K562 (cell line): ENCODE measurements around the gene SLC30A1. TPM values are rescaled to one million over a fixed set of nuclear protein-coding genes. Genes with fewer than 3 reads are reported as not detected.
A peak's percentile ranks its signal among the peaks of the same experiment; 100 is the strongest.

Experiments
- CEBPG ChIP-seq, 3 experiments: fragments of 200-800 bp in 1 of 3; sonication (Bioruptor generic) in 1 of 3; sonication (generic) in 1 of 3; formaldehyde crosslinking in 1 of 3; IDR thresholded peaks in 2 of 3; conservative IDR thresholded peaks in 1 of 3; 2 replicates each; pipeline versions ENCODE4 v1.6.1 to v1.8.0; 2016 to 2022; ENCODE audit warnings: missing compliant biosample characterization in 2 of 3, missing genetic modification characterization in 2 of 3, mild to moderate bottlenecking in 1 of 3, missing genetic modification reagents in 1 of 3
- CREB1 ChIP-seq, 2 experiments: sonication (generic) in 1 of 2; formaldehyde crosslinking in 1 of 2; IDR thresholded peaks; 2 replicates each; pipeline versions ENCODE4 v1.6.1 to v1.8.0; 2012 to 2022; ENCODE audit warnings: inconsistent platforms in 1 of 2, mild to moderate bottlenecking in 1 of 2, missing genetic modification reagents in 1 of 2, moderate library complexity in 1 of 2
- E2F3 ChIP-seq: fragments of 250-450 bp; sonication (Bioruptor Pico); IDR thresholded peaks from 2 replicates; pipeline ENCODE4 v1.4.0; 2020; ENCODE audit warnings: mild to moderate bottlenecking
- MAZ ChIP-seq, 2 experiments: fragments of 450-650 bp in 1 of 2; sonication (generic) in 1 of 2; formaldehyde crosslinking; IDR thresholded peaks in 1 of 2; conservative IDR thresholded peaks in 1 of 2; 2 replicates each; pipeline versions ENCODE4 v1.4.0 to v1.5.0; 2020; ENCODE audit warnings: mild to moderate bottlenecking in 1 of 2, missing genetic modification reagents in 1 of 2
- MTA1 ChIP-seq: fragments of 450-650 bp; IDR thresholded peaks from 2 replicates; pipeline ENCODE4 v1.6.1; 2017; ENCODE audit warnings: borderline replicate concordance
- PCBP2 ChIP-seq: fragments of 200-400 bp; formaldehyde crosslinking; IDR thresholded peaks from 2 replicates; pipeline ENCODE4 v1.6.1; 2018; ENCODE audit warnings: low read length, low read depth, mild to moderate bottlenecking, moderate library complexity; ENCODE audit not compliant: poor library complexity, severe bottlenecking
- PHF8 ChIP-seq: fragments of 200-600 bp; sonication (generic); IDR thresholded peaks from 2 replicates; pipeline ENCODE4 v1.6.1; 2012; ENCODE audit warnings: mixed run types, mild to moderate bottlenecking, inconsistent platforms, low read length, moderate library complexity, borderline replicate concordance
- POLR2AphosphoS2 ChIP-seq: IDR thresholded peaks from 2 replicates; pipeline ENCODE4 v1.6.1; 2012; ENCODE audit warnings: low read length, improper control_type of control experiment
- RBM15 ChIP-seq: fragments of 200-400 bp; formaldehyde crosslinking; IDR thresholded peaks from 2 replicates; pipeline ENCODE4 v1.6.1; 2018; ENCODE audit warnings: mild to moderate bottlenecking, low read length, moderate library complexity; ENCODE audit not compliant: insufficient read depth
- SAFB ChIP-seq: fragments of 200-400 bp; formaldehyde crosslinking; IDR thresholded peaks from 2 replicates; pipeline ENCODE4 v1.6.1; 2017; ENCODE audit warnings: low read depth, low read length, borderline replicate concordance
- SMAD2 ChIP-seq: fragments of 150-350 bp; IDR thresholded peaks from 2 replicates; pipeline ENCODE4 v1.6.1; 2014; ENCODE audit warnings: low read depth, mild to moderate bottlenecking, low read length
- SMARCE1 ChIP-seq: fragments of 450-650 bp; IDR thresholded peaks from 2 replicates; pipeline ENCODE4 v1.7.1; 2016; ENCODE audit warnings: mild to moderate bottlenecking
- SP1 ChIP-seq: sonication (generic); formaldehyde crosslinking; IDR thresholded peaks from 2 replicates; pipeline ENCODE4 v1.8.1; 2022; ENCODE audit warnings: mild to moderate bottlenecking, missing genetic modification reagents
- TAL1 ChIP-seq: fragments of 450-650 bp; IDR thresholded peaks from 2 replicates; pipeline ENCODE4 v1.6.1; 2016; ENCODE audit warnings: mild to moderate bottlenecking
- ZBTB7A ChIP-seq: IDR thresholded peaks from 2 replicates; pipeline ENCODE4 v1.6.1; 2011; ENCODE audit warnings: low read depth, mild to moderate bottlenecking, low read length, moderate library complexity, borderline replicate concordance; ENCODE audit not compliant: control insufficient read depth
- ZBTB8A ChIP-seq: fragments of 450-650 bp; IDR thresholded peaks from 2 replicates; pipeline ENCODE4 v1.6.1; 2018; ENCODE audit warnings: mild to moderate bottlenecking, moderate library complexity; ENCODE audit not compliant: partially characterized antibody
- ZC3H8 ChIP-seq: fragments of 450-650 bp; IDR thresholded peaks from 2 replicates; pipeline ENCODE4 v1.6.1; 2017
- ZEB2 ChIP-seq: fragments of 450-650 bp; IDR thresholded peaks from 2 replicates; pipeline ENCODE4 v1.6.1; 2016
- ZKSCAN8 ChIP-seq: fragments of 200-800 bp; sonication (Bioruptor generic); IDR thresholded peaks from 2 replicates; pipeline ENCODE4 v1.6.1; 2016; ENCODE audit warnings: missing genetic modification characterization, missing compliant biosample characterization
- ZNF140 ChIP-seq: fragments of 250-450 bp; sonication (Bioruptor Pico); IDR thresholded peaks from 2 replicates; pipeline ENCODE4 v1.8.0; 2021; ENCODE audit warnings: moderate library complexity, mild to moderate bottlenecking, inconsistent platforms
- ZNF76 ChIP-seq: fragments of 250-450 bp; sonication (Bioruptor Pico); IDR thresholded peaks from 2 replicates; pipeline ENCODE4 v1.4.0; 2020; ENCODE audit warnings: mild to moderate bottlenecking, moderate library complexity, borderline replicate concordance
- polyA plus RNA-seq, 8 experiments: library from polyadenylated mRNA; depleted of rRNA in 4 of 8; stranded (reverse) in 5 of 8; unstranded in 3 of 8; fragments of >200 nt; fragmentation: Nextera tagmentation in 2 of 8; fragmentation: Illumina TruSeq in 1 of 8; extraction: Ambion mirVana in 2 of 8; extraction: Trizol in 1 of 8; gene quantifications; 2 replicates each; pipeline versions ENCODE4 v1.2.1 to v1.2.3, GENCODE V29; 2011 to 2014; ENCODE audit warnings: inconsistent platforms in 1 of 8, missing spikeins in 1 of 8
- total RNA-seq, 7 experiments: library from RNA; depleted of rRNA in 6 of 7; stranded (reverse); fragments of >200 nt in 6 of 7; fragmentation: Illumina TruSeq in 2 of 7; extraction: Trizol in 2 of 7; gene quantifications; 2 replicates each; pipeline versions ENCODE4 v1.2.1 to v1.2.3, GENCODE V29; 2011 to 2021; ENCODE audit warnings: low replicate concordance in 1 of 7
- TF ChIP-seq, protein P1 (sequence below): fragments of 450-650 bp; IDR thresholded peaks from one replicate; pipeline ENCODE4 v1.6.1; 2018; ENCODE audit warnings: mild to moderate bottlenecking, moderate library complexity; ENCODE audit not compliant: partially characterized antibody
- TF ChIP-seq, protein P2 (sequence below): fragments of 450-650 bp; conservative IDR thresholded peaks from 2 replicates; pipeline ENCODE4 v1.6.1; 2016; ENCODE audit warnings: missing genetic modification characterization, low read depth, mild to moderate bottlenecking, missing compliant biosample characterization, moderate library complexity
- TF ChIP-seq, protein P3 (sequence below): fragments of 250-450 bp; sonication (Bioruptor Pico); IDR thresholded peaks from 2 replicates; pipeline ENCODE4 v1.4.0; 2020; ENCODE audit warnings: mild to moderate bottlenecking

The SLC30A1 gene
- total and polyA plus RNA-seq, 9 of the 15 experiments (the other 6 are each of a cell fraction or from before 2014, with no cell fraction given): 4.1 to 14.4 (median 6.6) TPM

DNA sequence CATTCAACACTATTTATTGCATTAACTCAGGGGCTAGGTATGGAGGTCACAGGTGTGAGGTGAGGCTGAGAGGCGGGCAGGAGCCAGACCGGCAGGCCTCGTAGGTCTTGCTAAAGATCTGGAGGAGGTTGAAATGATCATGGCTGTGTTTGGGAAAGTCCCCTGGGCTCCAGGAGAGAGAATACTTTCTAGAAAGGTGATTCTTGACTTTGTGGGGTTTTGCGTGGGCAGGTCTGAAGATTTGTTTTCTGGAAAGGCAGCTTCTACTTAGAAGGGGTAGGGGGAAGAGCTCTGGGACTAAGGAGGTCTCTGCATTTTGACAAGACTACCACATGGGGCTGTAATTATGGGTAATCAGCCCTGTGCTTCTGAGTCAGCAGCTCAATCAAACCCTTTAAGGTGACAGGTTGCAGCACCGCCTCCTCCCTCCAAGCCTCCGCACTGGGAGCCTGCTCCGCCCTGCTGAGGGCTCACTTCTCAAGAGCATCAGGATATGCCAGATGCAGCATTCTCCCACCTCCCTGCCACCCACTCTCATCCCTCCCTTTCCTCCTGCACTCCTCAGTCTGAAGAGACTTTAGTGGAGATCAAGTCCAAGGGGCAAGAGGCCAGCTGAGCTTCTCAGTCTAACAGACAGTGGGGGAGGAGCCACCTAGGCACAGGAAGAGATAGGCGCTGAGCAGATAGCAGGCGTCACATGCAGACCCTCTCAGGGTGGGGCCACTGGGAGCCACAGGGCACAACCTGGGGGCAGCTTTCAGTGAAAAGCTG, 30.5 kb downstream of the SLC30A1 start (continued):
- peak; percentile 79 for TF ChIP-seq SP1
- TF ChIP-seq, protein P1, sequence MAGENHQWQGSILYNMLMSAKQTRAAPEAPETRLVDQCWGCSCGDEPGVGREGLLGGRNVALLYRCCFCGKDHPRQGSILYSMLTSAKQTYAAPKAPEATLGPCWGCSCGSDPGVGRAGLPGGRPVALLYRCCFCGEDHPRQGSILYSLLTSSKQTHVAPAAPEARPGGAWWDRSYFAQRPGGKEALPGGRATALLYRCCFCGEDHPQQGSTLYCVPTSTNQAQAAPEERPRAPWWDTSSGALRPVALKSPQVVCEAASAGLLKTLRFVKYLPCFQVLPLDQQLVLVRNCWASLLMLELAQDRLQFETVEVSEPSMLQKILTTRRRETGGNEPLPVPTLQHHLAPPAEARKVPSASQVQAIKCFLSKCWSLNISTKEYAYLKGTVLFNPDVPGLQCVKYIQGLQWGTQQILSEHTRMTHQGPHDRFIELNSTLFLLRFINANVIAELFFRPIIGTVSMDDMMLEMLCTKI: no peak
- no peak for TF ChIP-seq ZKSCAN8 (CRISPR knock-in tag)
- no peak for TF ChIP-seq ZNF76 (CRISPR knock-in tag)
- TF ChIP-seq ZEB2: peak; percentile 68; the same call in 1 of the 2 replicates
- TF ChIP-seq PHF8: peak; percentile 29; the same call in 1 of the 2 replicates
- TF ChIP-seq ZC3H8: no peak
- TF ChIP-seq E2F3: no peak
- no peak for TF ChIP-seq ZNF140 (CRISPR knock-in tag)
- TF ChIP-seq TAL1: 0 out of 2 replicates have a peak, but pooled peaks have one; percentile 27
- peak; percentile 81 for TF ChIP-seq SMARCE1
- TF ChIP-seq POLR2AphosphoS2: no peak
- TF ChIP-seq PCBP2: no peak
- TF ChIP-seq, protein P2, sequence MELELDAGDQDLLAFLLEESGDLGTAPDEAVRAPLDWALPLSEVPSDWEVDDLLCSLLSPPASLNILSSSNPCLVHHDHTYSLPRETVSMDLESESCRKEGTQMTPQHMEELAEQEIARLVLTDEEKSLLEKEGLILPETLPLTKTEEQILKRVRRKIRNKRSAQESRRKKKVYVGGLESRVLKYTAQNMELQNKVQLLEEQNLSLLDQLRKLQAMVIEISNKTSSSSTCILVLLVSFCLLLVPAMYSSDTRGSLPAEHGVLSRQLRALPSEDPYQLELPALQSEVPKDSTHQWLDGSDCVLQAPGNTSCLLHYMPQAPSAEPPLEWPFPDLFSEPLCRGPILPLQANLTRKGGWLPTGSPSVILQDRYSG (tag): no peak
- TF ChIP-seq MTA1: peak; percentile 68; the same call in 1 of the 2 replicates
- TF ChIP-seq MAZ (CRISPR knock-in tag; conservative IDR thresholded peaks at IDR 0.05 in 1 of 2, IDR thresholded peaks at IDR 0.05 in 1 of 2): peak; percentile 55 to 77; a peak in 3 of 4 replicates
- TF ChIP-seq CEBPG (CRISPR knock-in tag; IDR thresholded peaks at IDR 0.05): no peak
- no peak for TF ChIP-seq CEBPG (tag; conservative IDR thresholded peaks at IDR 0.05 in 1 of 2, IDR thresholded peaks at IDR 0.05 in 1 of 2)
- TF ChIP-seq SAFB: no peak
- TF ChIP-seq, protein P3, sequence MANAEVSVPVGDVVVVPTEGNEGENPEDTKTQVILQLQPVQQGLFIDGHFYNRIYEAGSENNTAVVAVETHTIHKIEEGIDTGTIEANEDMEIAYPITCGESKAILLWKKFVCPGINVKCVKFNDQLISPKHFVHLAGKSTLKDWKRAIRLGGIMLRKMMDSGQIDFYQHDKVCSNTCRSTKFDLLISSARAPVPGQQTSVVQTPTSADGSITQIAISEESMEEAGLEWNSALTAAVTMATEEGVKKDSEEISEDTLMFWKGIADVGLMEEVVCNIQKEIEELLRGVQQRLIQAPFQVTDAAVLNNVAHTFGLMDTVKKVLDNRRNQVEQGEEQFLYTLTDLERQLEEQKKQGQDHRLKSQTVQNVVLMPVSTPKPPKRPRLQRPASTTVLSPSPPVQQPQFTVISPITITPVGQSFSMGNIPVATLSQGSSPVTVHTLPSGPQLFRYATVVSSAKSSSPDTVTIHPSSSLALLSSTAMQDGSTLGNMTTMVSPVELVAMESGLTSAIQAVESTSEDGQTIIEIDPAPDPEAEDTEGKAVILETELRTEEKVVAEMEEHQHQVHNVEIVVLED (CRISPR knock-in tag): no peak
- no peak for TF ChIP-seq RBM15
- TF ChIP-seq SMAD2: no peak
- no peak for TF ChIP-seq CREB1 (IDR thresholded peaks at IDR 0.05)
- 0 out of 2 replicates have a peak, but pooled peaks have one; percentile 49 for TF ChIP-seq CREB1 (CRISPR knock-in tag; IDR thresholded peaks at IDR 0.05)
- no peak for TF ChIP-seq ZBTB8A
- TF ChIP-seq ZBTB7A: peak; percentile 92; the same call in 1 of the 2 replicates
